NCI-H1436 treated with DMSO at 0.1 percent for 48 hours (cell line): ENCODE data around the gene CATSPER1.
"Not testable (repeated sequence)": the region's sequence is repeated elsewhere in the genome, so short reads cannot be mapped to it uniquely, and the experiment has no call there.

ENCODE experiments used
- DNase-seq: peaks from one replicate; lab custom pipeline; 2025; lab: John Stamatoyannopoulos, UW

The CATSPER1 gene

DNA sequence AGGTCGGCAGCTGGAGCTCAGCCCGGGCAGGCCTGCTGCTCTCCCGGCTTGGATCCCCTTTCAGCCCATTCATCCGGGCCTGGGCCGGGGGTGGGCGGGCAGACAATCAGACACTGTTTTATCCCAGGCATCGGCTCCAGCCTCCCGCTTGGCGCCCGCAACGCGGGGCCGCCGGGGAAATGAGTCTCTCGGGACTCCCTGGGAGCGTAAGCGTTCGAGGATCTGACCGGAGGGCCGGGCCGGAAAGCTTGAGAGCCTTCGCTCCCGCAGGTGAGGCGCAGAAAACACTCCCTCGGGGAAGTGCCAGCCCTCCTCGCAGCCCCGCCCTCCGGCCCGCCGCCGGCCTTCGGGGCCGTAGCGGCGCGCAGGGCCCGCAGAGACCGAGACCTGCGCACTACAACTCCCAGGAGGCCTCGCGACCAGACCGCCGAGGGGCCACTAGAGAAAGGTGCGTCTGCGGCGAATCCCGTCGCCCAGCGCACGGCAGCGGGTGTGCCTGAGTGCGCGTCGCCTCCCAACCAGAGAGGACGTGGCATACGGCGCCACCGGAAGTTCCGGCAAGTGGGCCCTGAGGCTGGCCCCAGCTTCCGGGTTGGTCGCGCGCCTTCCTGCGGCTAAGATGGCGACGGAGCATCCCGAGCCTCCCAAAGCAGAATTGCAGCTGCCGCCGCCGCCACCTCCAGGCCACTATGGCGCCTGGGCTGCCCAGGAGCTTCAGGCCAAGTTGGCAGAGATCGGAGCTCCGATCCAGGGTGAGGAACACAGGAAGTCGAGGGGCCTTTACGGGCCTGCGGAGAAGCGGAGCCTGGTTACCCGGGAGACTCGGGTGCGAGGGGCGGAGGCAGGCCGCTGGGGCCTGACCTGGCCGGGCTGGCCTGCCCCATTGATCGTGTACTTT, 25.7 kb upstream of the CATSPER1 start, which contains the start of gene SF3B2:
Gene SF3B2, plus strand, starts transcription at position 599 of the 898 bp plus-strand sequence. Its CDS starts 21 bp downstream, at position 620.
- peak; percentile 90 for DNase-seq

- DNase-seq: no peak
These were observed 25.1 kb upstream of the CATSPER1 start for GRCh38 chr11:66051371-66051765.

GRCh38 chr11:66050581-66051231, 24.4 kb upstream of the CATSPER1 start:
- DNase-seq: no peak

- no peak for DNase-seq
These were observed 22.5 kb upstream of the CATSPER1 start, which contains the start of gene GAL3ST3 for GRCh38 chr11:66048547-66049323. GAL3ST3 (minus strand) TSS chr11:66049161; CDS start chr11:66045415, 3,746 bp downstream.

GRCh38 chr11:66047541-66048365, 21.5 kb upstream of the CATSPER1 start:
- no peak for DNase-seq

DNA sequence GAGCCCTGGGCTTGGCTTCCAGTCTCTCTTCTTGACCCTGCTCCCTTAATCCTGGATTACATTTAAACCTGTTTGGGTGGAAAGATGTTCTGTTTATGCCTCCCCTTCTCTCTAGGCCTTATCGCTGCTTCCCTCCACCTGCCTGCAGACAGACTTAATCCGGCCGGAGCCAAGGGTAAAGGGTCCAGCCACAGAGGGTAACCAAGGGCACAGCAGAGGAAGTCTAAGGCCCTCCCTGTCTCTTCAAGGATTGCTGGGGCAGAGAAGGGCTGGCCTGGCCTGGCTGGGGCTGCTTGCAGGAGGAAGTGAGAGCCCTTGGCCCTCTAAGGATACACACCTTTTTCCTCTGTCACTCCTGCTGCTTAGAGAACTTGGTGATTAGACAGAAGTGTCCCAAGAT, 20.6 kb upstream of the CATSPER1 start:
- DNase-seq: no peak

- DNase-seq: no peak
These were observed 18.9 kb upstream of the CATSPER1 start for GRCh38 chr11:66045177-66045639.

GRCh38 chr11:66044757-66045156, 18.5 kb upstream of the CATSPER1 start:
- DNase-seq: no peak

GRCh38 chr11:66042996-66043906, 17.0 kb upstream of the CATSPER1 start:
- DNase-seq: no peak

DNA sequence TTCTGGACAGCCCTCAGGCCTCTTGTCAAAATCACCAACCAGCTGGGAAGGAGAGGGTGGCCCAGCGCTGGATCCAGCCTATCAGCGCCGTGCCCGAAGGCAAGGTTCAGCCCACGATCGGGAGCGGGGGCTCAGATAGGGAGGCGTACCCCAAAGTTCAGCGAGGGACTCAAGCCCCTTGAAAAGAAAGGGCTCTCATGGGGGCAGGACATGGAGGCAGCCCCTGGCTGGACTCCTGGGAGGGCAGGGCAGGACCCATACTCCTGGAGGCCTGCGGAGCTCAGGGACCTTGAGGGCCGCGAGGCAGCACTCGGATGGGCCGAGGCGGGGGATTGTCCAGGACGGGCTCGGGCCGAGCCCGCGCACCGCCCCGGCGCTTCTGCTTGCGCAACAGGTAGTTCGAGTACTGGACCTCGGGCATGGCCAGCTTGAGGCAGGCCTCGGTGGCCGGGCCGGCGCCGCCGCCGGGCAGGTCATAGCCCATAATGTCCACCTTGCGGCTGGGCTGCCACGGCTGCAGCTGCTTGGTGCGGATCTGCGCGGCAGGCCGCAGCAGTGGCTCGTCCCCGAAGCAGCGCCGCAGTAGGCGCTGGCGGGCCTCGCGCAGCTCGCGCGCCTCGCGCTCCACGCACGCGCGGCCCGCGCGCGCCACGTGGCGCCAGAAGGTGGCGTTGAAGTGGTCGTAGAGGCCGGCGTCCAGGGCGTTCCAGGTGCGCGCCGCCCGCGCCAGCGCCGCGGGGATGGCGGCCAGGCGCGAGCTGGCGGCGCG, 16.1 kb upstream of the CATSPER1 start:
- no peak for DNase-seq

DNA sequence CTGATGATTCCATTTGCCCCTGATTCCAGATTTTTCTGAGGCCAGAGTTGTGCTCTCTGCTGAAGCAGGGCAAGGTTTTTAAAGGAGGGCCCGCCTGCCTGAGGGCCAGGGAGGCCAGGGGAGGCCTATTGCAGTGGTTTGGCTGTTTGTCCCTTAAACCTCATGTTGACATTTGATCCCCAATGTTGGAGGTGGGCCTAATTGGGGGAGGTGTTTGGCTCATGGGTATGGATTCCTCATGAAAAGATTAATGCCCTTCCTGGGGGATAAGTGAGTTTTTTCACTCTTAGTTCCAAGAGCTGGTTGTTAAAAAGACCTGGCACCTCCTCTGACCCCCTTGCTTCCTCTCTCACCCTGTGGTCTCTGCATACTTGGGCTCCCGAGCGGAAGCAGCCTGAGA, 13.5 kb upstream of the CATSPER1 start:
- no peak for DNase-seq

DNA sequence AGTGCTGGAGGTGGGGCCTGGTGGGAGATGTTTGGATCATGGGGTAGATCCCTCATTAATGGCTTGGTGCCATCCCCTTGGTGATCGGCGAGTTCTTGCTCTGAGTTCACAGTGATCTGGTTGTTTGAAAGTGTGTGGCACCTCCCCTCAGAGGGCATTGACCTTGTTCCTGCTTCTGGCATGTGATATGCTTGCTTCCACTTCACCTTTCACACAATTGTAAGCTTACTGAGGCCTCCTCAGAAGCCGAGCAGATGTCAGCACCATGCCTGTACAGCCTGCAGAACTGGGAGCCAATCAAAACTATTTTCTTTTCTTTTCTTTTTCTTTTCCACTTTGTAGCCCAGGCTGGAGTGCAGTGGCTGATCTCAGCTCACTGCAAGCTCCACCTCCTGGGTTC, 11.0 kb upstream of the CATSPER1 start:
- DNase-seq: no peak

- no peak for DNase-seq
These were observed 10.0 kb upstream of the CATSPER1 start for GRCh38 chr11:66036334-66036710.

- DNase-seq: no peak
These were observed 9.5 kb upstream of the CATSPER1 start for GRCh38 chr11:66035653-66036333.

DNA sequence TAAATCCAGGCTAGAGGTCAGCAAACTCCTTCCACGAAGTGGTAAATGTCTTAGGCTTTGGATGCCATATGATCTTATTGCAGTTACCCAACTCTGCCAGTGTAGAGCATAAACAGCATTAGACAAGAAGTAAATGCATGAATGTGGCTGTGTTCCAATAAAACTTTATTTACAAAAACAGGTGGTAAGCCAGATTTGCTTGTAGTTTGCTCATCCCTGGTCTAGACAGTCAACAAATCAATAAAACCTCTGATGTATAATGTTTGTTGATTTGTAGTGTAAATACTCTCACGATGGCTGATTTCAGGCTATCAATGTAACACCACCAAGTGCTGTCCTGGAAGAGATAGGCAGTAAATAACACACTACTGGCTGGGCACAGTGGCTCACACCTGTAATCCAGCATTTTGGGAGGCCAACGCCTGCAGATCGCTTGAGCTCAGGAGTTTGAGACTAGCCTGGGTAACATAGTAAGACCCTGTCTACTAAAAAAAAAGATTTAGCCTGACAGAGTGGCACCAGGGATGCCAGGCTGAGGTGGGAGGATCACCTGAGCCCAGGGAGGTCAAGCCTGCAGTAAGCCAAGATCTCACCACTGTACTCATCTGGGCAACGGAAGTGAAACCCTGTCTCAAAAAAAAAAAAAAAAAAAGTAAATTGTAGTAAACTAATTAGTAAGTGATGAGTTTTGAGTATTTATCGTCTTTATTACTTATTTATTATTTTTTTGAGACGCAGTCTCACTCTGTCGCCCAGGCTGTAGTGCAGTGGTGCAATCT, 6.9 kb upstream of the CATSPER1 start:
- no peak for DNase-seq

- not testable (repeated sequence) for DNase-seq
These were observed 3.2 kb downstream of the CATSPER1 start for GRCh38 chr11:66023186-66023440.

DNA sequence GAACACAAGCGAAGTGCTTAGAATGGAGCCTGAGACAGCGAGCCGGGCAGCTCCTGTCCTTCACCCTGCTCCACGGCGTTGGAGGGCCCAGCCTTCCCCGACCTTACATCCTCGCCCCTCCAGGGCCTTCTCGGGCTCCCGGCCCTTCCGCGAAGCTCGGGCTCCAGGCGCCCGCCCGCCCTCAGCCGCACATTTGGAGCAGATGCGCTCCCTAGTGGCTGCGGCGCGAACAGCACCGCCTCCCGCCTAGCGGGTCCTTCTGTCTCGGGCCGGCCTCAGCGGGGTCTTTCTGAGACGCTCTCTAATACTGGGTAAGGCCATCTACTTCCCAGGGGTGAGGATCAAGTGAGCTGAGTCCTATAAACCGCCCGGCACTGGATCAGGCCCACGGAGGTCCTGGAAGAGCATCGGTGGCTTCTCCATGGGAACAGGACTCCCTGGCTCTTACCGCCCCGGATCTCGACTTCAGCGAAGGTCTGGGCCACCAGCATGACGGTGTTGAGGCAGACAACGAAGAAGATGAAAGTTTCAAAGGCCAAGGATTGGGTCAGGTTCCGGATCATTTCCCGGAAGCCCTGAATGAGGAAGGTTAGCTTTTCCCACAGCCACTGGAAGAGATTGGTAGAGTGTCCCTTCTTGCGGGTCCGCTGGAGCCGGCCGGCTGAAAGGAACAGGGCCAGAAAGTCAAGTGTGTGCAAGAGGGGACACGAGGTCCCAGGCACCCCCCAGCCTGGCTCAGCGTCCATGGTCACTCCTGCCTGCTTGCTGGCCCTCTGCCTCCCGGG, 3.7 kb downstream of the CATSPER1 start:
- no peak for DNase-seq
